SK-N-SH treated with all-trans-retinoic acid at 6 μM for 48 hours (cell line): Measurements from ENCODE around the gene C14orf119.

Experiments
- ARNTL ChIP-seq: fragments of 450-650 bp; formaldehyde crosslinking; IDR thresholded peaks from 2 replicates; pipeline ENCODE4 v1.5.0; 2020; ENCODE audit warnings: low read depth, mild to moderate bottlenecking, moderate library complexity, borderline replicate concordance
- BACH2 ChIP-seq: fragments of 250-450 bp; sonication (Bioruptor Pico); IDR thresholded peaks from 2 replicates; pipeline ENCODE4 v1.9.0; 2021; ENCODE audit warnings: mild to moderate bottlenecking, borderline replicate concordance
- GLIS3 ChIP-seq: fragments of 250-450 bp; sonication (Bioruptor Pico); IDR thresholded peaks from 2 replicates; pipeline ENCODE4 v1.5.0; 2020; ENCODE audit warnings: mild to moderate bottlenecking, moderate library complexity
- RARB ChIP-seq: fragments of 250-450 bp; sonication (Bioruptor Pico); IDR thresholded peaks from 2 replicates; pipeline ENCODE4 v1.8.0; 2021; ENCODE audit warnings: mild to moderate bottlenecking, moderate library complexity
- TCF4 ChIP-seq: fragments of 250-450 bp; sonication (Bioruptor Pico); IDR thresholded peaks from 2 replicates; pipeline ENCODE4 v1.8.0; 2021; ENCODE audit warnings: mild to moderate bottlenecking, moderate library complexity, borderline replicate concordance
- ZFP3 ChIP-seq: fragments of 250-450 bp; sonication (Bioruptor Pico); IDR thresholded peaks from 2 replicates; pipeline ENCODE4 v1.5.0; 2020; ENCODE audit warnings: mild to moderate bottlenecking, moderate library complexity
- ZNF565 ChIP-seq: fragments of 450-650 bp; formaldehyde crosslinking; conservative IDR thresholded peaks from 2 replicates; pipeline ENCODE4 v1.5.0; 2020; ENCODE audit warnings: low read depth, mild to moderate bottlenecking, moderate library complexity
- ZNF70 ChIP-seq: fragments of 450-650 bp; formaldehyde crosslinking; IDR thresholded peaks from 2 replicates; pipeline ENCODE4 v1.5.0; 2020; ENCODE audit warnings: mild to moderate bottlenecking, moderate library complexity
- TF ChIP-seq, protein P1 (sequence below): fragments of 250-450 bp; sonication (Bioruptor Pico); IDR thresholded peaks from 2 replicates; pipeline ENCODE4 v1.8.0; 2020; ENCODE audit warnings: mild to moderate bottlenecking, moderate library complexity, borderline replicate concordance
- TF ChIP-seq, protein P2 (sequence below): fragments of 250-450 bp; sonication (Bioruptor Pico); IDR thresholded peaks from 2 replicates; pipeline ENCODE4 v1.5.1; 2020; ENCODE audit warnings: low read depth, mild to moderate bottlenecking, moderate library complexity
- TF ChIP-seq, protein P3 (sequence below): fragments of 250-450 bp; sonication (Bioruptor Pico); IDR thresholded peaks from 2 replicates; pipeline ENCODE4 v1.5.1; 2021; ENCODE audit warnings: mild to moderate bottlenecking, moderate library complexity

DNA sequence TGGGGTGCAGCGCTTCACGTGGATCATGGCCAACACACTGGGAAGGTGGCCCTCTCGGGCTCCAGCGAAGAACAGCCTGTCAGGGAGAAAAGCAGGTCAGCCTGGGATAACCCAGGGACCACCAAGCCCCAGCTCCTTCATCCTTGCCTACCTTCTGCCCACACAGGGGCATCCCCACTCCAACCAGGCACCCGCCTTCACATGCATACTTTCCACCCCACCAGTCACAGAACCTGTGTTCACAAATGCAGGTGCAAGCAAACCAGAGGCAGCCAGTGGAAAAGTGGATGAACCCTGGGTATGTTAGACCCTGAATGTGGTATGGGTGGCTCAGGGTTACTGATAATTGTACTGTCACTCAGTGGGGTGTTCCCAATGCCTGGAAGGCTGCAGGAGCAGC lies 36.2 kb downstream of the C14orf119 start:
- TF ChIP-seq GLIS3 (CRISPR knock-in tag) (no peak), TCF4 (CRISPR knock-in tag) (no peak), BACH2 (CRISPR knock-in tag) (no peak), ZFP3 (CRISPR knock-in tag) (no peak), RARB (no peak), ARNTL (CRISPR knock-in tag) (no peak), ZNF70 (CRISPR knock-in tag) (no peak), ZNF565 (CRISPR knock-in tag) (no peak)
- TF ChIP-seq, protein P1, sequence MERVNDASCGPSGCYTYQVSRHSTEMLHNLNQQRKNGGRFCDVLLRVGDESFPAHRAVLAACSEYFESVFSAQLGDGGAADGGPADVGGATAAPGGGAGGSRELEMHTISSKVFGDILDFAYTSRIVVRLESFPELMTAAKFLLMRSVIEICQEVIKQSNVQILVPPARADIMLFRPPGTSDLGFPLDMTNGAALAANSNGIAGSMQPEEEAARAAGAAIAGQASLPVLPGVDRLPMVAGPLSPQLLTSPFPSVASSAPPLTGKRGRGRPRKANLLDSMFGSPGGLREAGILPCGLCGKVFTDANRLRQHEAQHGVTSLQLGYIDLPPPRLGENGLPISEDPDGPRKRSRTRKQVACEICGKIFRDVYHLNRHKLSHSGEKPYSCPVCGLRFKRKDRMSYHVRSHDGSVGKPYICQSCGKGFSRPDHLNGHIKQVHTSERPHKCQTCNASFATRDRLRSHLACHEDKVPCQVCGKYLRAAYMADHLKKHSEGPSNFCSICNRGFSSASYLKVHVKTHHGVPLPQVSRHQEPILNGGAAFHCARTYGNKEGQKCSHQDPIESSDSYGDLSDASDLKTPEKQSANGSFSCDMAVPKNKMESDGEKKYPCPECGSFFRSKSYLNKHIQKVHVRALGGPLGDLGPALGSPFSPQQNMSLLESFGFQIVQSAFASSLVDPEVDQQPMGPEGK (CRISPR knock-in tag), result no peak
- TF ChIP-seq, protein P2, sequence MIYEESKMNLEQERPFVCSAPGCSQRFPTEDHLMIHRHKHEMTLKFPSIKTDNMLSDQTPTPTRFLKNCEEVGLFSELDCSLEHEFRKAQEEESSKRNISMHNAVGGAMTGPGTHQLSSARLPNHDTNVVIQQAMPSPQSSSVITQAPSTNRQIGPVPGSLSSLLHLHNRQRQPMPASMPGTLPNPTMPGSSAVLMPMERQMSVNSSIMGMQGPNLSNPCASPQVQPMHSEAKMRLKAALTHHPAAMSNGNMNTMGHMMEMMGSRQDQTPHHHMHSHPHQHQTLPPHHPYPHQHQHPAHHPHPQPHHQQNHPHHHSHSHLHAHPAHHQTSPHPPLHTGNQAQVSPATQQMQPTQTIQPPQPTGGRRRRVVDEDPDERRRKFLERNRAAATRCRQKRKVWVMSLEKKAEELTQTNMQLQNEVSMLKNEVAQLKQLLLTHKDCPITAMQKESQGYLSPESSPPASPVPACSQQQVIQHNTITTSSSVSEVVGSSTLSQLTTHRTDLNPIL, result no peak
- TF ChIP-seq, protein P3, sequence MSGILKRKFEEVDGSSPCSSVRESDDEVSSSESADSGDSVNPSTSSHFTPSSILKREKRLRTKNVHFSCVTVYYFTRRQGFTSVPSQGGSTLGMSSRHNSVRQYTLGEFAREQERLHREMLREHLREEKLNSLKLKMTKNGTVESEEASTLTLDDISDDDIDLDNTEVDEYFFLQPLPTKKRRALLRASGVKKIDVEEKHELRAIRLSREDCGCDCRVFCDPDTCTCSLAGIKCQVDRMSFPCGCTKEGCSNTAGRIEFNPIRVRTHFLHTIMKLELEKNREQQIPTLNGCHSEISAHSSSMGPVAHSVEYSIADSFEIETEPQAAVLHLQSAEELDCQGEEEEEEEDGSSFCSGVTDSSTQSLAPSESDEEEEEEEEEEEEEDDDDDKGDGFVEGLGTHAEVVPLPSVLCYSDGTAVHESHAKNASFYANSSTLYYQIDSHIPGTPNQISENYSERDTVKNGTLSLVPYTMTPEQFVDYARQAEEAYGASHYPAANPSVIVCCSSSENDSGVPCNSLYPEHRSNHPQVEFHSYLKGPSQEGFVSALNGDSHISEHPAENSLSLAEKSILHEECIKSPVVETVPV, result no peak
